DMS79 (cell line): Measurements from ENCODE around the gene TRANK1.
"Not testable (repeated sequence)": the region's sequence is repeated elsewhere in the genome, so short reads cannot be mapped to it uniquely, and the experiment has no call there.

Source experiments
- DNase-seq: peaks from one replicate; lab custom pipeline; 2025; lab: John Stamatoyannopoulos, UW

Gene TRANK1

GRCh38 chr3:36919439-36920160 lies 25.3 kb downstream of the TRANK1 start:
- no peak for DNase-seq

GRCh38 chr3:36918050-36918449 lies 26.8 kb downstream of the TRANK1 start:
- DNase-seq = no peak

- peak; percentile 8 for DNase-seq
Measured at GRCh38 chr3:36911990-36912804, 32.7 kb downstream of the TRANK1 start.

GRCh38 chr3:36909666-36910065 lies 35.2 kb downstream of the TRANK1 start:
- DNase-seq = no peak

GRCh38 chr3:36909181-36909580 lies 35.7 kb downstream of the TRANK1 start:
- no peak for DNase-seq

- DNase-seq = no peak
Measured at GRCh38 chr3:36908647-36909180, 36.1 kb downstream of the TRANK1 start.

GRCh38 chr3:36907911-36908646 lies 36.8 kb downstream of the TRANK1 start:
- DNase-seq = peak; percentile 32

GRCh38 chr3:36906504-36907149 lies 38.2 kb downstream of the TRANK1 start:
- DNase-seq = no peak

- DNase-seq = no peak
Measured at GRCh38 chr3:36905545-36905944, 39.3 kb downstream of the TRANK1 start.

- DNase-seq = no peak
Measured at GRCh38 chr3:36904641-36905040, 40.2 kb downstream of the TRANK1 start.

- not testable (repeated sequence) for DNase-seq
Measured at GRCh38 chr3:36904065-36904464, 40.8 kb downstream of the TRANK1 start.

- DNase-seq = no peak
Measured at GRCh38 chr3:36903119-36903882, 41.6 kb downstream of the TRANK1 start.

GRCh38 chr3:36901588-36901987 lies 43.3 kb downstream of the TRANK1 start:
- DNase-seq = no peak

GRCh38 chr3:36900474-36901443 lies 44.1 kb downstream of the TRANK1 start:
- DNase-seq = no peak

GRCh38 chr3:36895496-36896409 lies 49.1 kb downstream of the TRANK1 start:
- no peak for DNase-seq

- DNase-seq = no peak
Measured at GRCh38 chr3:36894914-36895313, 49.9 kb downstream of the TRANK1 start.

- DNase-seq = no peak
Measured at GRCh38 chr3:36893826-36894225, 51.0 kb downstream of the TRANK1 start.

GRCh38 chr3:36893137-36893557 lies 51.7 kb downstream of the TRANK1 start:
- DNase-seq = no peak
